Endothelial cell of umbilical vein (primary cell): ENCODE measurements around the gene DEFB114.

ENCODE experiments used
- EZH2 ChIP-seq: IDR thresholded peaks from 2 replicates; pipeline ENCODE4 v1.6.1; 2012; ENCODE audit warnings: borderline replicate concordance, low read depth, mild to moderate bottlenecking, moderate library complexity, low read length, inconsistent platforms; ENCODE audit not compliant: severe bottlenecking
- FOS ChIP-seq: IDR thresholded peaks from 2 replicates; pipeline ENCODE4 v1.6.1; 2011; ENCODE audit warnings: mild to moderate bottlenecking, low read length, moderate library complexity, borderline replicate concordance; ENCODE audit not compliant: insufficient read depth
- GATA2 ChIP-seq: IDR thresholded peaks from 2 replicates; pipeline ENCODE4 v1.7.0; 2011; ENCODE audit warnings: low read depth, mild to moderate bottlenecking, moderate library complexity, mixed read lengths, low read length; ENCODE audit not compliant: insufficient read length, insufficient read depth
- JUN ChIP-seq: IDR thresholded peaks from 2 replicates; pipeline ENCODE4 v1.6.1; 2011; ENCODE audit warnings: borderline replicate concordance, low read depth; ENCODE audit not compliant: insufficient read length, insufficient read depth
- MYC ChIP-seq: IDR thresholded peaks from one replicate; pipeline ENCODE4 v1.6.1; 2011; ENCODE audit warnings: mild to moderate bottlenecking, low read depth, low read length
- POLR2A ChIP-seq: IDR thresholded peaks from 2 replicates; pipeline ENCODE4 v1.6.1; 2012; ENCODE audit warnings: low read depth, mild to moderate bottlenecking, control low read depth, low read length
- POLR2AphosphoS5 ChIP-seq: IDR thresholded peaks from 2 replicates; pipeline ENCODE4 v1.6.1; 2012; ENCODE audit warnings: low read depth, mild to moderate bottlenecking, control low read depth, low read length, moderate library complexity; ENCODE audit not compliant: insufficient read depth
- TF ChIP-seq, protein P1 (sequence below), 2 donors: IDR thresholded peaks; 1 replicate in 1 of 2; 2 replicates in 1 of 2; pipeline ENCODE4 v1.5.1; 2011; ENCODE audit warnings: low read length in 2 of 2, mild to moderate bottlenecking in 2 of 2, moderate library complexity in 2 of 2, control low read depth in 1 of 2, inconsistent platforms in 1 of 2, low read depth in 1 of 2; ENCODE audit not compliant: insufficient read depth in 1 of 2; ENCODE audit errors: extremely low read depth in 1 of 2
- TF ChIP-seq, protein P2 (sequence below): IDR thresholded peaks from 2 replicates; pipeline ENCODE4 v1.6.1; 2011; ENCODE audit not compliant: insufficient read depth, insufficient read length

DNA sequence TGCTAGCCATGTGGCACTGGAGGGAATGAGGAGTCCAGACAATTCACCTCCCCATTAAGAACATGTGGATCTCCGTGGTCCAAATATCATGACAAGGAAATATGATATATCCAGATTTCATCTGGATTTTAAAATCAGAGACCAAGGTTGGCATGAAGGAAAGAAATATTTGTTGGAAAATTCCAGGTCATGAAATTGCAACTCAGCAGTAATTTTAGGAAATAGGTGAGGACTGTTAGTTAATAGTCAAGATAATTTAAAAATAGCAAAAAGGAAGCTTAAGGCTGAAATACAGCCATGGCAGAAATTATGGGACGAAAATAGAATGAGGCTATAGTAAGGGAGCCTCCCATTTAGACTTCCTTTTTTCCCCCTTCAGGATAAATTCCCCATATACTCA, 26.9 kb downstream of the DEFB114 start:
- TF ChIP-seq, protein P1, sequence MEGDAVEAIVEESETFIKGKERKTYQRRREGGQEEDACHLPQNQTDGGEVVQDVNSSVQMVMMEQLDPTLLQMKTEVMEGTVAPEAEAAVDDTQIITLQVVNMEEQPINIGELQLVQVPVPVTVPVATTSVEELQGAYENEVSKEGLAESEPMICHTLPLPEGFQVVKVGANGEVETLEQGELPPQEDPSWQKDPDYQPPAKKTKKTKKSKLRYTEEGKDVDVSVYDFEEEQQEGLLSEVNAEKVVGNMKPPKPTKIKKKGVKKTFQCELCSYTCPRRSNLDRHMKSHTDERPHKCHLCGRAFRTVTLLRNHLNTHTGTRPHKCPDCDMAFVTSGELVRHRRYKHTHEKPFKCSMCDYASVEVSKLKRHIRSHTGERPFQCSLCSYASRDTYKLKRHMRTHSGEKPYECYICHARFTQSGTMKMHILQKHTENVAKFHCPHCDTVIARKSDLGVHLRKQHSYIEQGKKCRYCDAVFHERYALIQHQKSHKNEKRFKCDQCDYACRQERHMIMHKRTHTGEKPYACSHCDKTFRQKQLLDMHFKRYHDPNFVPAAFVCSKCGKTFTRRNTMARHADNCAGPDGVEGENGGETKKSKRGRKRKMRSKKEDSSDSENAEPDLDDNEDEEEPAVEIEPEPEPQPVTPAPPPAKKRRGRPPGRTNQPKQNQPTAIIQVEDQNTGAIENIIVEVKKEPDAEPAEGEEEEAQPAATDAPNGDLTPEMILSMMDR (IDR thresholded peaks at IDR 0.05; ENCODE audit: extremely low read depth in 1 of 2, insufficient read depth in 1 of 2, low read depth in 1 of 2, low read length in 2 of 2): no peak
- TF ChIP-seq POLR2A (no peak), POLR2AphosphoS5 (no peak), EZH2 (no peak), GATA2 (no peak), MYC (no peak), FOS (no peak), JUN (no peak)
- TF ChIP-seq, protein P2, sequence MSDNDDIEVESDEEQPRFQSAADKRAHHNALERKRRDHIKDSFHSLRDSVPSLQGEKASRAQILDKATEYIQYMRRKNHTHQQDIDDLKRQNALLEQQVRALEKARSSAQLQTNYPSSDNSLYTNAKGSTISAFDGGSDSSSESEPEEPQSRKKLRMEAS: no peak
